GM23248 (cell line): ENCODE data around the gene JKAMP.

Experiments
- EZH2 ChIP-seq: fragments of 200-600 bp; sonication (generic); IDR thresholded peaks from 2 replicates; pipeline ENCODE4 v1.6.1; 2018; ENCODE audit warnings: antibody characterized with exemption, mild to moderate bottlenecking; ENCODE audit not compliant: insufficient read depth, poor library complexity, severe bottlenecking
- EZH2phosphoT487 ChIP-seq: fragments of 200-600 bp; sonication (generic); IDR thresholded peaks from 2 replicates; pipeline ENCODE4 v1.6.1; 2018; ENCODE audit warnings: antibody characterized with exemption, moderate library complexity, mild to moderate bottlenecking, low read depth; ENCODE audit not compliant: insufficient read depth

- TF ChIP-seq EZH2phosphoT487 (no peak), EZH2 (no peak)
Measured at GRCh38 chr14:59461891-59462290, 22.4 kb upstream of the JKAMP start.
